ENCODE measurements around the gene SLC6A9. TPM values are rescaled to one million over a fixed set of nuclear protein-coding genes. Genes with fewer than 3 reads are reported as not detected.
A peak's percentile ranks its signal among the peaks of the same experiment; 100 is the strongest.

Gene SLC6A9
- total RNA-seq, 1 experiment from 2014 or later = 45.0 TPM

DNA sequence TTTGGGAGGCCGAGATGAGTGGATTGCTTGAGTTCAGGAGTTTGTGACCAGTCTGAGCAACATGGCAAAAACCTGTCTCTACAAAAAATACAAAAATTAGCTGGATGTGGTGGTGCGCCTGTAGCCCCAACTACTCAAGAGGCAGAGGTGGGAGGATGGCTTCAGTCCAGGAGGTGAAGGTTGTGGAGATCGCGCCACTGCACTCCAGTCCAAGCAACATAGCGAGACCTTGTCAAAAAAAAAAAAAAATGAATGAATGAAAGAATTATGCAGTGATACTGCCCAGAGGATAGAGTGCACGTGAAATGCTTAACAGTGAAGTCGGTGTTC lies 61.9 kb downstream of the SLC6A9 start:
- POLR2A ChIA-PET = interaction anchor here (1.4 kb wide), 1 partner anchor 22 kb away, joined by 4 read pairs; no protein-coding TSS in a partner anchor
- Histone ChIP-seq H3K27me3 (replicated peaks; ENCODE audit: control insufficient read depth, insufficient read depth, low read length) (no peaks in the 10 kb centered on the region), H3K9me3 (no peaks in the 10 kb centered on the region), H3K4me1 (no peaks in the 10 kb centered on the region), H3K36me3 (ENCODE audit: control insufficient read depth, insufficient read depth, low read length) (peaks cover 1% of the 10 kb centered on the region; the same call in 1 of the 2 replicates), H3K4me3 (ENCODE audit: low read depth, low read length) (peak overlapping the region; percentile 17; the same call in 1 of the 2 replicates)
- no peak for TF ChIP-seq CTCF (IDR thresholded peaks at IDR 0.05; ENCODE audit: insufficient read depth in 1 of 2, low read depth in 1 of 2, low read length in 1 of 2, severe bottlenecking in 1 of 2, unreplicated experiment in 1 of 2)
- Mint-ChIP-seq H3K27me3 (ENCODE audit: insufficient read depth, unreplicated experiment) (no peaks in the 10 kb centered on the region), H3K27ac (ENCODE audit: unreplicated experiment) (no peak overlapping the region), H3K4me3 (ENCODE audit: unreplicated experiment) (peak overlapping the region; percentile 92), H3K36me3 (ENCODE audit: insufficient read depth, unreplicated experiment) (peaks cover 6% of the 10 kb centered on the region), H3K9me3 (ENCODE audit: unreplicated experiment) (no peaks in the 10 kb centered on the region), H3K4me1 (ENCODE audit: low read depth, unreplicated experiment) (no peaks in the 10 kb centered on the region)
- CTCF ChIA-PET = interaction anchor here (1.0 kb wide), 2 partner anchors 24 to 206 kb away, joined by 3 to 4 read pairs; no protein-coding TSS in a partner anchor
- intact Hi-C loops (cut with micrococcal nuclease; ENCODE audit: unreplicated experiment) = loop anchor here (1.0 kb wide), 1 partner anchor 23 kb away; the partner anchor contains the start of gene IPO13
- no peak for DNase-seq
- no TSS peak for BruUV-seq (replicated peaks)

DNA sequence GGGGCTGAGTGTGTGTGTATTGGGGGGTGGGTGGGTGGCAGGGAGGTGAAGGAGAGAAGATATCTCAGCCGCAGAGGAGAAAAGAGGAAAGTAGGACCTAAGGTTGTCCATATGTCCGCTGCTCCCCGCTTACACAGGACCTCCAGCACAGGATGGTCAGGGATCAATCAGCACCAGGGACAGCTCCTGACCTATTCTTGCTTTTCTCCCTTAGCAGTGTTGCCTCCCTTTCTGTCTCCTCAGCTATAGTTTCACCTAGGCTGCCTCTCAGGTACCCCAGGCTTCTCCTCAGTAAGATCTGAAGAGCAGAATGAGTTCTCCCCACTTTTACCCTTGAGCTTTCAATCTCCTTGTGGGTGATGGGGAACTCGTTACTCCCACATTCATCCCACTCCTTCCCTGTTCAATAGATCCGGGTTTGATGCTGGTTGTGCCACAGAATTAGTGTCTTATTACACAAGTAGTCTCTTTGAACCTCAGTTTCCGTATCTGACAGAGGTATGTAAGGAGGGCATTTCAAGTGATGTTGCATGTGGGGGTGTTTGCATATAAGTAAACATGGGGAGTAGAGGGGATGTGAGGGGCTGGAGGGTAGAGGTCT lies 62.8 kb downstream of the SLC6A9 start:
- Histone ChIP-seq H3K4me3 (ENCODE audit: low read depth, low read length) (no peak overlapping the region), H3K36me3 (ENCODE audit: control insufficient read depth, insufficient read depth, low read length) (peaks cover 1% of the 10 kb centered on the region; the same call in 1 of the 2 replicates), H3K9me3 (no peaks in the 10 kb centered on the region), H3K4me1 (no peaks in the 10 kb centered on the region), H3K27me3 (replicated peaks; ENCODE audit: control insufficient read depth, insufficient read depth, low read length) (no peaks in the 10 kb centered on the region)
- H3K4me3 Mint-ChIP-seq (ENCODE audit: unreplicated experiment) = no peak overlapping the region
- no peaks in the 10 kb centered on the region for H3K4me1 Mint-ChIP-seq (ENCODE audit: low read depth, unreplicated experiment)
- peak in 1 of 2 experiments; percentile 57 for DNase-seq
- no peak overlapping the region for H3K27ac Mint-ChIP-seq (ENCODE audit: unreplicated experiment)
- intact Hi-C loops (cut with micrococcal nuclease; ENCODE audit: unreplicated experiment) = no loop called here
- H3K27me3 Mint-ChIP-seq (ENCODE audit: insufficient read depth, unreplicated experiment) = no peaks in the 10 kb centered on the region
- H3K9me3 Mint-ChIP-seq (ENCODE audit: unreplicated experiment) = no peaks in the 10 kb centered on the region
- no peak for TF ChIP-seq CTCF (IDR thresholded peaks at IDR 0.05; ENCODE audit: insufficient read depth in 1 of 2, low read depth in 1 of 2, low read length in 1 of 2, severe bottlenecking in 1 of 2, unreplicated experiment in 1 of 2)
- ChIA-PET CTCF (no interaction called here), POLR2A (no interaction called here)
- no TSS peak for BruUV-seq (replicated peaks)
- no peaks in the 10 kb centered on the region for H3K36me3 Mint-ChIP-seq (ENCODE audit: insufficient read depth, unreplicated experiment)

DNA sequence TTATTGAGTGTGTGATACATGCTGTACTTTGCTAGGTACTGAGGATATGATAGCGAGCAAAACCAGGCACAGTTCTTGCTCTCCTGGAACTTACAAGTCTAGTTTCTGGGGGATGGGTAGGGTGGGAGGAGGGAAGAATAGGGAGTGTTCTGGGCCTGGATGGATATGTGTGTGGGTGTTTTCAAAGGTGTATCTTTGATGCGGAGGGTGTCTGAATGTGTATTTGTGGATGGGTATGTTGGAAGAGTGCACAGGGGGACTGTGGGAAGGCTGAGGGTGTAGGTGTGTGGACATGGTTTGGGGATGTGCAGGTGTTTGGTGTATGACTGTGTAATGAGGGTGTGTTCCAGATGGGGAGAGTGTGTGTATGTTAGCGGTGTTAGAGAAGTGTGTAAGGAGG lies 65.9 kb downstream of the SLC6A9 start:
- CTCF ChIA-PET = no interaction called here
- no peak for TF ChIP-seq CTCF (IDR thresholded peaks at IDR 0.05; ENCODE audit: insufficient read depth in 1 of 2, low read depth in 1 of 2, low read length in 1 of 2, severe bottlenecking in 1 of 2, unreplicated experiment in 1 of 2)

More for the DNA sequence above, 65.9 kb downstream of the SLC6A9 start:
- Histone ChIP-seq H3K4me1 (no peaks in the 10 kb centered on the region), H3K27me3 (replicated peaks; ENCODE audit: control insufficient read depth, insufficient read depth, low read length) (no peaks in the 10 kb centered on the region), H3K4me3 (ENCODE audit: low read depth, low read length) (no peak overlapping the region), H3K36me3 (ENCODE audit: control insufficient read depth, insufficient read depth, low read length) (no peaks in the 10 kb centered on the region), H3K9me3 (no peaks in the 10 kb centered on the region)
- Mint-ChIP-seq H3K36me3 (ENCODE audit: insufficient read depth, unreplicated experiment) (no peaks in the 10 kb centered on the region), H3K4me3 (ENCODE audit: unreplicated experiment) (no peak overlapping the region), H3K9me3 (ENCODE audit: unreplicated experiment) (no peaks in the 10 kb centered on the region), H3K27ac (ENCODE audit: unreplicated experiment) (no peak overlapping the region), H3K4me1 (ENCODE audit: low read depth, unreplicated experiment) (no peaks in the 10 kb centered on the region), H3K27me3 (ENCODE audit: insufficient read depth, unreplicated experiment) (no peaks in the 10 kb centered on the region)
- DNase-seq = no peak
- intact Hi-C loops (cut with micrococcal nuclease; ENCODE audit: unreplicated experiment) = no loop called here
- POLR2A ChIA-PET = no interaction called here
- no TSS peak for BruUV-seq (replicated peaks)

Measured in Caco-2 (cell line).